Measurements from ENCODE around the gene HOXB5. TPM values are rescaled to one million over a fixed set of nuclear protein-coding genes. Genes with fewer than 3 reads are reported as not detected.

Gene HOXB5
- total RNA-seq, 1 experiment from 2014 or later = 5.9 TPM

DNA sequence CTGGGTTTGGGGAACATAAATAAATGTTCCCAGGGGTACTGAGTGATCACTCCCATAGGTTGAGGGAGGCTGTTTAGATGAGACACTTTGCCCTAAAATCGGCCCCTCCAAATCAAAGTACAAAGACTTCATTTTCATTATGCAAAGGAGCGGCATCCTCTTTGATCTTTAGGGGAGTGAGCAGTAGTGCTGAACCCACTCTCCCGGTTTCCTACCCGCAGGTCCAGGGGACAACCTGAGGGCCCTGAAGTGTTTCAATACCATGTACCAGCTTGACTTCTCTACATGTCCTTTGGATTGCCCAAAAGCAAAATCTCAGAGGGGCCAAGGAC lies 7.6 kb upstream of the HOXB5 start:
- no peak overlapping the region for H3K4me3 ChIP-seq (ENCODE audit: low read depth, low read length, poor library complexity, severe bottlenecking)
- BruUV-seq (replicated peaks) = no TSS peak
- no peaks in the 10 kb centered on the region for H3K27me3 ChIP-seq (replicated peaks; ENCODE audit: insufficient read depth, low read depth, low read length, poor library complexity)
- TF ChIP-seq, protein P1, sequence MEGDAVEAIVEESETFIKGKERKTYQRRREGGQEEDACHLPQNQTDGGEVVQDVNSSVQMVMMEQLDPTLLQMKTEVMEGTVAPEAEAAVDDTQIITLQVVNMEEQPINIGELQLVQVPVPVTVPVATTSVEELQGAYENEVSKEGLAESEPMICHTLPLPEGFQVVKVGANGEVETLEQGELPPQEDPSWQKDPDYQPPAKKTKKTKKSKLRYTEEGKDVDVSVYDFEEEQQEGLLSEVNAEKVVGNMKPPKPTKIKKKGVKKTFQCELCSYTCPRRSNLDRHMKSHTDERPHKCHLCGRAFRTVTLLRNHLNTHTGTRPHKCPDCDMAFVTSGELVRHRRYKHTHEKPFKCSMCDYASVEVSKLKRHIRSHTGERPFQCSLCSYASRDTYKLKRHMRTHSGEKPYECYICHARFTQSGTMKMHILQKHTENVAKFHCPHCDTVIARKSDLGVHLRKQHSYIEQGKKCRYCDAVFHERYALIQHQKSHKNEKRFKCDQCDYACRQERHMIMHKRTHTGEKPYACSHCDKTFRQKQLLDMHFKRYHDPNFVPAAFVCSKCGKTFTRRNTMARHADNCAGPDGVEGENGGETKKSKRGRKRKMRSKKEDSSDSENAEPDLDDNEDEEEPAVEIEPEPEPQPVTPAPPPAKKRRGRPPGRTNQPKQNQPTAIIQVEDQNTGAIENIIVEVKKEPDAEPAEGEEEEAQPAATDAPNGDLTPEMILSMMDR (conservative IDR thresholded peaks at IDR 0.05; ENCODE audit: low read depth, low read length) = no peak
- TF ChIP-seq EZH2 (IDR thresholded peaks at IDR 0.05; ENCODE audit: borderline replicate concordance, low read depth, low read length, poor library complexity, severe bottlenecking) = no peak
- no peaks in the 10 kb centered on the region for H3K9me3 ChIP-seq (ENCODE audit: low read depth, low read length, poor library complexity, severe bottlenecking)
- CTCF ChIA-PET = interaction anchor here (1.0 kb wide), 1 partner anchor 17 kb away, joined by 3 read pairs; no protein-coding TSS in a partner anchor
- DNase-seq (ENCODE audit: low spot score) = no peak
- no peak overlapping the region for H3K27ac ChIP-seq (ENCODE audit: low read depth, low read length, poor library complexity, severe bottlenecking)
- no peaks in the 10 kb centered on the region for H3K36me3 ChIP-seq (ENCODE audit: insufficient read depth, low read length, poor library complexity, severe bottlenecking)
- peaks cover 41% of the 10 kb centered on the region for H3K4me1 ChIP-seq (ENCODE audit: insufficient read depth, low read length, poor library complexity, severe bottlenecking)
- POLR2A ChIA-PET (ENCODE audit: low non-redundant PET) = no interaction called here
- intact Hi-C loops (cut with micrococcal nuclease; ENCODE audit: unreplicated experiment) = no loop called here

DNA sequence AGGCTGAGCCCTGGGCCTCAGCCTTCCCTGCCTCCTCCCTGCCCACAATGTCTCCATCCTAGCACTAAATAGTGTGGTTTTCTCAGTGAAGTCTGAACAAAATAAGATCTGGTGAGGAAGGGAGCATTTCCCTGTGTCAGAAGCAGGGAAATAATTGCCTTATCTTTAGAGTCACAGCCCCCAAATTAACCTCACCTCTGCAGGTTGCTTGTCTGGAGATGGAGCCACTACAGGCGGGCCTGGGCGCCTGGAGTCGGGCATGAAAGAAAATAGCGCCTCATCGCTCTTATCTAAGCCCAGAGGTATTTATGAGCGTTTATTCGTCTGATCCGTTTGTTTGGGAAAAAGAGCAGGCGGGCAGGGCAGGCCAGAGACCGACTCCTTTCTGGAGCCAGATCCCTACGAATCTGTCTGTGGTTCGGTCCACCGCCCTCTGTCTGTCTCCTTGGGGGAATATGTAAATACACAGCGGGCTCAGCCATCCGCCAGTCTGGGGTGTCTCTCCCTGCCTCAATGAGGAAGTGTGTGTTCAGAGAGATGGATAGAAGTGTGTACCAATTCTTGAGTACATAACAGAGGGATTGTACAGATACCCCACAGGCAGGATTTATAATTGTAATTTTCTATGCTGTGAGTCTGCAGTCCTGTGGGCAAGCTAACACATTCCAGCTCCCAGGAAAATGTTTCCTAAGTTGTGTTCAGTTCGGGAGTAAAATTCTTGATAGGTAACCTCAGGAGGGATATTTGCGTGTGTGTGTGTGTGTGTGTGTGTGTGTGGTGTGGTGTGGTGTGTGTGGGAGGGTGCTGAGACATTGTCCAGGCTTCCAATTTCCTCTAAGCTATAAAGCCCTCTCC lies 6.9 kb upstream of the HOXB5 start:
- DNase-seq (ENCODE audit: low spot score) = no peak
- Histone ChIP-seq H3K27me3 (replicated peaks; ENCODE audit: insufficient read depth, low read depth, low read length, poor library complexity) (no peaks in the 10 kb centered on the region), H3K9me3 (ENCODE audit: low read depth, low read length, poor library complexity, severe bottlenecking) (no peaks in the 10 kb centered on the region), H3K4me3 (ENCODE audit: low read depth, low read length, poor library complexity, severe bottlenecking) (no peak overlapping the region), H3K27ac (ENCODE audit: low read depth, low read length, poor library complexity, severe bottlenecking) (no peak overlapping the region), H3K4me1 (ENCODE audit: insufficient read depth, low read length, poor library complexity, severe bottlenecking) (peaks cover 35% of the 10 kb centered on the region), H3K36me3 (ENCODE audit: insufficient read depth, low read length, poor library complexity, severe bottlenecking) (peaks cover 5% of the 10 kb centered on the region)
- no TSS peak for BruUV-seq (replicated peaks)
- TF ChIP-seq EZH2 (IDR thresholded peaks at IDR 0.05; ENCODE audit: borderline replicate concordance, low read depth, low read length, poor library complexity, severe bottlenecking) = no peak
- TF ChIP-seq, protein P1 (conservative IDR thresholded peaks at IDR 0.05; ENCODE audit: low read depth, low read length) = no peak
- CTCF ChIA-PET = no interaction called here
- intact Hi-C loops (cut with micrococcal nuclease; ENCODE audit: unreplicated experiment) = no loop called here
- POLR2A ChIA-PET (ENCODE audit: low non-redundant PET) = no interaction called here

DNA sequence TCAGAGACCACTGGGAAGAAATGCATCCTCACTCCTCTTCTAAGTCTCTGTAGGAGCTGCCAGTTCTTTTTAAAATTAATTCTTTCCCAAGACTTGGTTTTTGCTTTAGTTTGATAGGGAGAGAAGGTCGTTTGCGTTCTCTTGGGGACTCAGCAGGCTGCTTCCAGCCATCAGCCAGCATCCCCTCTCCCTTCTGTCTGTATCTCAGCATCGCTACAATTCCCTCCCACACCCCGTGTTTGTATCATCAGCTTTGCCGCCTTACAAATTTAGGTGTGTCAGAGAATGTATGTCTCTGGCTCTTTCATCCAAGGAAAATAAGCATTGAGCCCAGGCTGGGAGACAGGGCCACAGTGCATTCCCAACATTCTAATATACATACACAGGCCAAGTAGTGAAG lies 5.8 kb upstream of the HOXB5 start:
- CTCF ChIA-PET = no interaction called here
- intact Hi-C loops (cut with micrococcal nuclease; ENCODE audit: unreplicated experiment) = no loop called here
- Histone ChIP-seq H3K27ac (ENCODE audit: low read depth, low read length, poor library complexity, severe bottlenecking) (no peak overlapping the region), H3K27me3 (replicated peaks; ENCODE audit: insufficient read depth, low read depth, low read length, poor library complexity) (no peaks in the 10 kb centered on the region), H3K36me3 (ENCODE audit: insufficient read depth, low read length, poor library complexity, severe bottlenecking) (peaks cover 9% of the 10 kb centered on the region), H3K4me3 (ENCODE audit: low read depth, low read length, poor library complexity, severe bottlenecking) (no peak overlapping the region), H3K4me1 (ENCODE audit: insufficient read depth, low read length, poor library complexity, severe bottlenecking) (peaks cover 35% of the 10 kb centered on the region), H3K9me3 (ENCODE audit: low read depth, low read length, poor library complexity, severe bottlenecking) (no peaks in the 10 kb centered on the region)
- TF ChIP-seq, protein P1 (conservative IDR thresholded peaks at IDR 0.05; ENCODE audit: low read depth, low read length) = no peak
- no TSS peak for BruUV-seq (replicated peaks)
- no peak for DNase-seq (ENCODE audit: low spot score)
- POLR2A ChIA-PET (ENCODE audit: low non-redundant PET) = interaction anchor here (0.5 kb wide), 2 partner anchors 13 to 15 kb away, joined by 5 read pairs; partner anchors contain the start of gene HOXB8
